ENCODE measurements around the gene TRAF3.
A peak's percentile ranks its signal among the peaks of the same experiment; 100 is the strongest.
"Not testable (repeated sequence)": the region's sequence is repeated elsewhere in the genome, so short reads cannot be mapped to it uniquely, and the experiment has no call there.

Gene TRAF3

DNA sequence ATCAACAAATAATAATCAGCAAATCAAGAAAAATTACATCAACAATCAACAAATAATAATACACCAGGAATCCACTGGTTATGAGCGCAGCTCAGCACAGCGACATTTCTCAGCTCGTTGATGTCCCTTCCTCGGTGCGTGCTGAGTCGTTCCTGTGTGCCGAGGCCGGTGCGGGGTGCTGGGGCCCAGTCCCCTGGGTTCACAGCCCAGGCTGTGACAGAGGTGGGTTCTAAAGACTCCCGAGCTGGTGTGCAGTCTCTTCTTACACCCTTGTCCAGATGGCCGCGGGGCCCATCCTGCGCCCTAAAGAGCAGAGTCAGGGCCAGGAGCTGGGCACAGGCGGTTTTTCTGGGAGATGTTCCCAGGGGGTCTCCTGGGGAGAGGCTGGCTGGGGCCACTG lies 26.9 kb upstream of the TRAF3 start:
- DNase-seq: no peak

DNA sequence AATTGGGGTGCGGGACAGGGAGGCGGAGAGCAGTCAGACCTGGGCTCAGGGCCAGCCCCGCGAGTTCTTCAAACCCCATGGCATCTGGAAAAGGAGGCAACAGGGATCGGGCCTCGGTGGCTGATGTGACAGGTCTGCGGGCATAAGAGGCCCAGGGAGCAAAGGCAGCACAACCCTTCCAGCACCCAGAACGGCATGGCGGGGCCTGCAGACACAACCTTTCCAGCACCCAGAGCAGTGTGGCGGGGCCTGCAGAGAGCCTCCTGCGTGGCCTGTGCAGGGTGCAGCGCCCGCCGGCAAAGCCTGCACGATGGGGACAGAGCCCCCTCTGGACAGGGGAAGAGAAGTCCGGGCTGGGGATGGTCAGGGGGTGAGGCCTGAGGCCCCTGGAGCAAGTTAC lies 26.2 kb upstream of the TRAF3 start:
- no peak for DNase-seq

DNA sequence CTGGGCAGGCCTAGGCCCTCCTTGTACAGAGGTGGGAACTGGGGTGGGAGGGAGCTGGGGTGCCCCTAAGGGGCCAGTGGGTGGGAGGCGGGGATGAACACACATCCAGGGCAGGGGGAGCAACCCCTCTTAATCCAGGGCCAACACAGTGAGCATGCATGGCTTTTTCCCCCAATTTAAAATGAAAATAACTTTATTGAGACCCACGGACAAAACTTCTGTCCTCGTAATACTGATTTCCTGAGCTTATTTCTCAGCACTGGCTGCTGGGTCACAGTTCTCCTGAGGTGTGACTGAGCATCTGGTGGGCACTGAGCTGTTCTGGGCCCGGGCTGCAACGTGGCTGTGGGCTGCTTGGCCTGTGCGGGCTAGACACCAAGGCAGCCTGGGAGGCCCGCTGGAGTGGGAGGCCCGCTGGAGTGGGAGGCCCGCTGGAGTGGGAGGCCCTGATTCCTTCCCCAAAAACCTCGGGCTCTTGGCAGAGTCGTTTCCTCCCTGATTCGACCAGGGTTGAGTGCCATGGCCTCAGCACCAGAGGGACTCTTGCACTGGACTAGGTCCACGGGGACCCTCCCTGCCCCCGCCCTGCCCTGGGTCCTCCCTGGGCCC lies 24.9 kb upstream of the TRAF3 start:
- no peak for DNase-seq

DNA sequence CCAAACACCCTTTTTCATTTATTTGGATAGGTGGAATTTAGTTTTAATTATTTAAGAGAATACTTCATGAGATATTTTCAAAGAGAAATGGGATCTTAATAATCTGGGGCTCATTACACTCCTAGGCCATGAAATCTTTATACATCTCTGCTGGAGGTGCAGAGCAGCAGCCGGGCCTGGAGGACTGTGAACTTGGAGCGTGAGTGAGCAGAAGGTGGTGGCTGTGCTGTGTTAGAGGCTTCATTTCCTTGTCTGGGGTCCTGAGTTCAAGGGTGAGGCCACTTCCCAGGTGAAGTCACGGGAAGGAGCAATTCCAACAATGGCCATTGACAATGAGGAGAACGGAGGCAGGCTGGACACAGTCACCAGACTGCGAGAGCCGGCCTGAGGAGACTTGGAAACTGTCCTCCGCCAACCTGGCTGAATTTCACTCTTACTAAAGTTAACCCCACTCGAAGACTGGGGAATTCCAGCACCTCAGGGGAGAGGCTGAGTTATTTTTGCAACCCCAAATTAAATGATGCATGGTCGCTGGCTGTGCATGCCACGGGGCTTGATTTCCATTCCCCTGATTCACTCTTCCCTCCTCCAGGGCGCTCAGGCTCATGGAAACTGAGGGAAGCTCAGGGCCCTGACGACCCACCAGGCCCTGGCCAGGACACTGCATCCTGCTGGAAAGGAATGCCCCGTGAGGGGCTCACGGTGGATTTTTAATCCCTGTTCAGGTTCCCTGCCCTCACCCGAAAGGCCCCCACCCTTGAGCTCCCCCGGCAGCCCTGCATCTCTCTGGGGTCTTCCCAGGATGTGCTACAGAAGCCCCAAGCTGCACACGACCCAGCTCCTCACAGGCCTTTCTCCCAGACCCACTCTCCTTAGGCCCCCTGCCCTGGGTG lies 22.6 kb upstream of the TRAF3 start:
- DNase-seq: no peak

DNA sequence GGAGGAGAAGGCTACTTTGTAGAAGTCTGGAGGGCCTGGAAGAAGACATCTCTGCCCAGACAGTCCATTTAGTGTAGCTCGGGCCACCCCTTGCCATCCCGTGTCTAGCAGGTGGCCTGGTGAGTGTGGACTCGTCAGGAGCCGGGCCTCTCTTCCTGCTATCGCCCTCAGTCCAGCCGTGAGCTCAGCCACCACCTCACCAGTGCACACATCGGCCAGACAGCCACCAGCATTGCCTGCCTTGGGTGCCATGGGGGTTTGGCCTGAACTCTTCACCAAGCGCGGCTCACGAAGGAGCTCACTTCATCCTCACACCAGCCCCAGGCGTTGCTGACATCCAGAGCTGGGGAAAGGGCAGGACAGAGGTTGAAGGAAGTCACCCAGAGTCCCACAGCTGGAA lies 19.6 kb upstream of the TRAF3 start:
- DNase-seq: no peak

DNA sequence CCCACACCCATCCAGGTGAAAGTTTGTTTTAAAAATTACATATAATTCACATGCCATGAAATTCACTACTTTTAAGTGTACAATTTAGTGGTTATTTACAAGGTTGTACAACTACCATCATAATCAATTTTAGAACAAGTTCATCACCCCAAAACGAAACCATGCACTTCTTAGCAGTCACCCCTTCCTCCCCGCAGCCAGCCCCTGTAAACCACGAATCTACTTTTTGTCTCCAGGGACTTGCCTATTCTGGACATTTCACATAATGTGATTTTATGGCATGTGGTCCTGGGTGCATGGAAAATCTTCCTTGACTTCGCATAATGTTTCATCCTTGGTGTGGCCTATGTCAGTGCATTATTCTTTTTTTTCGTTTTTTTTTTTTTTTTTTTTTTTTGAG lies 19.2 kb upstream of the TRAF3 start:
- no peak for DNase-seq

DNA sequence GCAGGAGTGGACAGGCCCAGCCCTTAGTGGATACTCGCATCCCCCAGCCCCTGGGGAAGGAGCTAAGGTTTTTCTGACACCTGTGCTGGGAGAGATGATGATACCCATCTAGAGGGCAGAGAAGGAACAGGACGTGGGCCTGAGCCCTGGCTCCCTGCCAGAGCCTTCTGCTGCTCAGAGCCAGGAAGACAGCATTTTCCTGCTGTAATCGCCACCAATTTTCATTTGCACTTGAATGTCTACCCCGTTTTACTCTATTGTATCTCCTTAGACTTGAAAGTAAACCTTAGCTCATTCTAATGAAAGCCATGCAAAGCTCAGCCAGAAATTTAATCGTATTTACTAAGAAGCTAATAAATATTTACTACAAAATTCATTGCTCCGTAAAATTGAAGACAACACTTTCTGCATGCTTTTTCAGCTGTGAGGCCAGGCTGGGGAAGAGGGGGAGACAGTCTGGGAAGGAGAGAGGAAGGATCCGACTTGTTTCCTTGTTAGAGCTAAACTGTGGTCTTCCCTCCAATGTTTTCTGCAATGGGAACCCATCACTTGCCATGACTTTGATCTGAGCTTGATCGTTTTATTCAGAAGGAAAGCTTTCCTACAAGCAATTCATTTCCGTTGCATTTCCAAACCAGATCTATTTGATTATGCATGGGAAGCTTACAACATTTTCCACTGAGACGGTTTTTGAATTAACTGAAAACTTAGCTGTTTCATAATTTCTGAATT lies 17.6 kb upstream of the TRAF3 start:
- no peak for DNase-seq

DNA sequence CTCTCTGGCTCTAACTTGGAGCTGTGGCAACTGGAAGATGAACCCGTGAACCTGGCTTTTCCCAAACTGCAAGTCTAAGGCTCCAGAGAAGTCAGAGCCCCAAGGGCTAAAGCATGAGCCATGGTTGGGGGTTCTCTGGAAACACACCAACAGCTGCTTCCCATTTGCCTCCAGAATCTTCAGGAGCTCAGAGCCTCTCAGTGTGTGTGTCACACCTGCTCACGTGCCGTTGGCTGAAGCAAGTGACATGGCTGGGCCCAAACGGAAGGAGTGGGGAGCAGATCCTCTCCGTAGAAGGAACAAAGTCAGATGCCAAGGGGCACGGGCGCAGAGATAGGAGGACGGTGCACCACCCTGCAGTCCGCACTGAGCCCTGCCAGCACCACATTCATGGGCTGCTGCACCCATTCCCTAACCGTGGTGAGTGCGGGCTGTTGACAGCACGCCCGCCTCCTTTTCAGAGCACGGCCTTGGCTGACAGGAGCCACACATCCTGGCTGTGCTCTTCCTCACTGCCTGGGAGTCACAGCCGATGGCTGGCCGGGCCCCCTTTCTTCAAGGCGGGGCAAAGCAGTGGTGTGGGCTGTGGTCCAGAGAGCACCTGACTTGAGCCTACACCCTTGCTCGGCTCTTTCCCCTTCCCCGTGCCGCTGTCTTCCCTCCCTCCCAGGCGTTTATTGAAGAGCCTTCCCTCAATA lies 16.6 kb upstream of the TRAF3 start:
- no peak for DNase-seq

DNA sequence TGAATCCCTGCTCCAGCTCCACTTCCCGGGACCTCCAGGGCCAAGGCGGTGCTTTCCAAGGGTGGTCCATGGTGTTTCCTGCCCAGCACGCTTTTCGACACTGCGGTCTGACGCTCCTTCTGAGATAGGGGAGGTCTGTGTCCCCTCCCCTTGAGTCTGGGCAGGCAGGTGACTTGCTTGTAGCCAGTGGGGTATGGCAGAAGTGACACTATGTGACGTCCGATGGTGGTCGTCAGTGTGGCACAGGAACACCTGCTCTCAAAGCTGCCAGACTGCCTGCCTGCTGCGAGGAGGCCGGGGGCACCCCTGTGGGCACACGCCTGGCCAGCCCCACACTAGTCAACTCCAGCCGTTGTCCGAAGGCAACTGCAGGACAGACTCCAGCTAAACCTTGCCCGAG lies 16.0 kb upstream of the TRAF3 start:
- no peak for DNase-seq

DNA sequence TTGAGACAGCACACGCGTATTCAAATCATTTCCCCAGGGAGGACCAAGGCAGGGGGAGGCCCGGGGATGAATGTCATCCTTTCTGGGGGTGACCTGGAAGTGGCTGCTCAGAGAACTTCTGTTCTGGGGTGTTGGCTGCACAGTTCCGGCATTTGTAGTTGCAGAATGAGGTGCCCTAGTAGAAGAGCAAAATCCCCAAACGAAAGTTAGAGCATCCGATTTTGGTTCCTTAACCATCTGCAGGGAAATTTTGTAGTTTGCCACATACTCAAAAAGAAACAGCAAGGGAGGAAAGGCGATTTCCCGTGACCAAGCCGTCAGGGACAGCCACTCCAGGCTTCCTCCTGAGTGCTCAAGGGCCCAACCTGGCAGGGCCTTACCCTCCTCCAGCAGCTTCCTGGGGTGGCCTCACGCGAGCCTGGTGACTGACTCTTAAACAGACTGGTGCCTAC lies 13.0 kb upstream of the TRAF3 start:
- no peak for DNase-seq

DNA sequence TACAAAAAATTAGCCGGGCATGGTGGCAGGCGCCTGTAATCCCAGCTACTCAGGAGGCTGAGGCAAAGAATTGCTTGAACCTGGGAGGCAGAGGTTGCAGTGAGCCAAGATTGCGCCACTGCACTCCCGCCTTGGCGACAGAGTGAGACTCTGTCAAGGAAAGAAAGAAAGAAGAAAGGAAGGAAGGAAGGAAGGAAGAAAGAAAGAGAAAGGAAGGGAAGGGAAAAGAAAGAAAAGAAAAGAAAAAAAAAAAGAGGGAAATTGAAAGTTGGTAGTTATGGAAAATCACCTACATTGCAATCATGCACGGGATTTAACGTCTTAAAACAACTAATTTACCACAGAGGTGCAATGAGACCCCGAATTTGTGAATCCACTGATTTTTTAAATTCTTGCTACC lies 11.5 kb upstream of the TRAF3 start:
- DNase-seq: not testable (repeated sequence)

DNA sequence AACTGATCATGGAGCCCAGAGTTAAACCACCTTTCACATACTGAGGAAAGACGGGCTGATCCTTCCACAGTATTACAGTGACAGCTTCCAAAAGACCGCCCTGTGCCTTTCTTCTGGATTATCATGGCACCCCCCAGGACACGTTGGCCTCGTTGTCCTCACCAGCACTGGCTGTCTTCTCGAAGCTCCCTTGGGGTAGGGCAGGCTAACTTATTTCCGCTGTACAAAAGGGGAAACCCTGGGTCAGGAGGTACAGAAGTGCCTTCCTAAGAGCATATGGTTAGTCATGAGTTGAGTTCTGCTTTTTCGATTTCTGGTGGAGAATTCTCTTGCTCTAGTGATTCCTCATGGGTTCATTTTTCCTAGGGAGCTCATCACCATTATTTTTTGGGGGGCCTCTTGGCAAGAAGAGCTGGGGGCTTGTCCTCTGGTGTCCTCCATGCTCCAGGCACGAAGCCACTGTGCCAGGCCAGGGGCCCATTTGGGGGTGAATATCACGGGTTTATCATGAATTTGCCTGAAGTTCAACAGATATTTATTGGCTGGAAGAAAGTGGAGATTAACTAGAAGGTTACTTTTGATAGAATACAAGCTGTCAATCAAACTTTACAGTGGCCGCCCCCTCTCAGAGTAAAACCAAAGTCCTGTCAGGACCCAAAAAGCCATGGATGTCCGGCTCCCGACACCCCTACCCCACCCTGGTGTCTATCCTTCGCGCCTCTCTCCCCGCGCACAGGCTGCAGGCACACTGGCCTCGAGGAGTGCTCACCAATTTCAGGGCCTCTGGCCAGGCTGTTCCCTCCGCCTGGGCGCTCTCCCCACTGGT lies 8.8 kb upstream of the TRAF3 start:
- DNase-seq: no peak

DNA sequence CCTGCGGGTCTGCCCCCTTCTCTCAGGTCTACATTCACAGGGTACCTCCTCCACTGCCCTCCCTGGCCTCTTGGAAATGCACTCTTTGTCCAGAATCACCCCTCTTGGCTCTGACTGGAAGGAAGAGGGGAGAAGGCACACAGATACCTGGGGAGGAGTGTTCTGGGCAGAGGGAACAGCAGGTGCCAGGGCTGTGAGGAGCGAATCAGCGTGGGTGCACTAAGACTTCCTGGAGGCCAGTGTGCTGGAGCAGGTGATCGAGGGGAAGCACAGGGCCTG lies 8.3 kb upstream of the TRAF3 start:
- no peak for DNase-seq

DNA sequence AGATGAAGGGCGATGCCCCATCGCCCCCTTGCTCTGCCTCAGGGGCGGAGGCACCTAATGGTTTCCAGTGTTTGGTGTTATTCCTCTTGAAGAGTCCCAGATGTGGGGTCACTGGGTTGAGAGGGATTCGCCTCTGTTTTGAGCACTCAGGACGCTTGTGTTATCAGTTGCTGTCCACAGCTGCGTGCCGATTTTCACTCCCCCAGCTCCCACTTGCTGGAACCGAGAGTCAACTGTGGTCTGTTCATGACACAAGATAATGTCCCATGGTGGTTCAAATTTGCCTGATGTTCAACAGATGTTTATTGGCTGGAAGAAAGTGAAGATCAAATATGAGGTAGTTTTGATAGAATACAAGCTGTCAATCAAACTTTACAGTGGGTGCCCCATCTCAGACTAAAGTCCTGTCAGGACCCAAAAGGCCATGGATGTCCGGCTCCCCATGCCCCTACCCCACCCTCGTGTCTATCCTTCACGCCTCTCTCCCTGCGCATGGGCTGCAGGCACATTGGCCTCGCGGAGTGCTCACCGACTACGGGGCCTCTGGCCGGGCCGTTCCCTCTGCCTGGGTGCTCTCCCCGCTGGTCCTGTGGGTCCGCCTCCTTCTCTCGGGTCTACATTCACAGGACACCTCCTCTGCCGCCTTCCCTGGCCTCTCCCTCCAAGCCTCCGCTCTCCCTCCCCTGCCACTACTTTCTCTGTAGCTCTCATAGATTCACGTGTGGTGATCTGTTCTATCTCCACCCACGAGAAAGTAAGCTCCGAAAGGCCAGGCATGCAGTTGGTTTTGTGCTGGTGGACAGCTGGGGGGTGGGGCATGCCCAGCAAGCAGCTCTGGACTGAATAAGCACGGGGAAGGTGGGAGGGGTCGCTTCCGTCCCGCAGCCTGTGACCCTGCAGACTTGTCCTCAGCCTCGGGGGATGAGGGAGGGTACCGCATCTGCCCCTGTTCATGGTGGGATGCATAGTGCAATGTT lies 6.8 kb upstream of the TRAF3 start:
- no peak for DNase-seq

DNA sequence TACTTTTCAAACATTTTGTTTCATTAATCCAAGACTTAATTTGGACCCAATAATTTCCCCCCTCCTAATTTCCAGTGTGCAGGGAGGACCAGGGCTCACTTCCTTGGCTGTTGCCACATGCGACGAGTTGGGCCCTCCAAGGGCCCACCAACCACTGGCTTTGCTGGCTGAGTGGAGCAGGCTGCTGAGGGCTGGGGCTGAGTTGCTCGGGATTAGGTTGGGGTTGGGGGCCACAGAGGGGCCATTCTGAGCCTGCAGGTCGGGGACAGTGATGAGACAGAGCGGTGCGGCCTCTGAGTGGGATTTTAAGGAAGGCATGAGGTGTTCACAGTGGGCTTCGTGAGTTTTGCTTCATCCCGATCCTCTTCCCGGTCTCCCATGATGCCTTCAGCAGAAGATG lies 6.1 kb upstream of the TRAF3 start:
- DNase-seq: no peak

DNA sequence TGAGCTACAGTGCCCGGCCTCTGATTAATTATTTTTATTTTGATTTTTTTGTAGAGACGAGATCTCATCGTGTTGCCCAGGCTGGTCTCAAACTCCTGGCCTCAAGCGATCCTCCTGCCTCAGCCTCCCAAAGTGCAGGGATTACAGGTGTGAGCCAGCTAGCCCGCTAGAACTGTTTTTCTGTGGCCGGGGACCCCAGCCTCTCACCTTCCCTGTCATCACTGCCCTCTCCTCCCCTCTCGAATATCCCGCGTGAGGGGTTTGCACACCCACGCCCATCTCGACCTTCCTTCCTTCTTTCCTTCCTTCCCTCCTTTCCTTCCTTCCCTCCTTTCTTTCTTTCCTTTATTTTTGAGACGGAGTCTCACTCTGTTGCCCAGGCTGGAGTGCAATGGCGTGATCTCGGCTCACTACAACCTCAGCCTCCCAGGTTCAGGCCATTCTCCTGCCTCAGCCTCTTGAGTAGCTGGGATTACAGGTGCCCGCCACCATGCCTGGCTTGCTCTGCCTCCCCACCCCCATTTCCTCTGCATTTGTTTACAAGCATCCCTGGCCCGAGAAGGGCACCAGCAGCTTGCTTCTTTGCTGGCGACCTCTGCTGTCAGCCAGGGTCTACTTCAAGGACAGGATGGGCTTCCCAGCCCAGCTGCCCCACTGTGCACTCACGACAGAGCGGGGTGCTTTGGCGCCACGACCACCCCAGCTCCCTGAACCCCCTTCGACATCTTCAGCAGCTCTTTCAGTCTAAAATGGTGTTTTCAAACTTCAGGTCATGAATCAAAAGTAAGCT lies 4.3 kb upstream of the TRAF3 start:
- DNase-seq: no peak

DNA sequence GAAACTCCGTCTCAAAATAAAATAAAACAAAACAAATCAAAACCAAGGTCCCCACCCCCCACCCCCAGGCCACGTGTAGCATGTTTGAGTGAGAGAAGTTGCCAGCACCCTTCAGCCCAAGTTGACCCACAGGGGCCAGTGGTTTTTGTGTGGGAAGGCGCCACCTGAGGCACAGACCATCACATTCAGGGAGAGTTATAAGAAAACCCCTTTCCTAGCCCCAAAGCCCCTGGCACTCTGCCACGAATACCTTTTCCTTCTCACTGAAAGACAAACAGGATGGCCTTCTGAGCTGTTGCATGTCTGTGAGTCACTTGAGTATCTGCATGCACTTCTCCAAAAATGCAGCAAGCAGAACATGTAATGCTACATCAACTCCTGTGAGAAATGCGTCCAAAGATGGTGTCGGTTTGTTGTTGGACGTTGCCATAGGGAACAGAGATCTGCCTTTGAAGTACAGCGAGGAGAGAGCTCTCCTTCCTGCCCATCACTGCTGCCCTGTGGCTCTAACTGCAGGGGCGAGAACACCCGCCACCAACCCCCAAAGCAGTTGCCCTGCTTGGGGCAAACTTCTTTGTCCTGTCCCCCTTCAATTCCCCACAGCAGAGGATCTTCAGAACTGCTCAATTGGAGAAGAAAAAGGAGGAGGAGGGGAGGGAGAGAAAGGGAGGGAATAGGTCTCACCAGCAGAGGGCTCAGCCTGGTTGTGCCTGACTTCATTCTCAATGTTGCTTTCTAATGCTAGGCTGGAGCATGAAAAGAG lies 2.7 kb upstream of the TRAF3 start:
- peak in 41 of 56 donors; percentile 18 to 78 (median 40) for DNase-seq

All from nucleus accumbens (tissue), 56 donors.